Measurements from ENCODE around the gene BANP.
"Not testable (repeated sequence)": the region's sequence is repeated elsewhere in the genome, so short reads cannot be mapped to it uniquely, and the experiment has no call there.

The BANP gene

DNA sequence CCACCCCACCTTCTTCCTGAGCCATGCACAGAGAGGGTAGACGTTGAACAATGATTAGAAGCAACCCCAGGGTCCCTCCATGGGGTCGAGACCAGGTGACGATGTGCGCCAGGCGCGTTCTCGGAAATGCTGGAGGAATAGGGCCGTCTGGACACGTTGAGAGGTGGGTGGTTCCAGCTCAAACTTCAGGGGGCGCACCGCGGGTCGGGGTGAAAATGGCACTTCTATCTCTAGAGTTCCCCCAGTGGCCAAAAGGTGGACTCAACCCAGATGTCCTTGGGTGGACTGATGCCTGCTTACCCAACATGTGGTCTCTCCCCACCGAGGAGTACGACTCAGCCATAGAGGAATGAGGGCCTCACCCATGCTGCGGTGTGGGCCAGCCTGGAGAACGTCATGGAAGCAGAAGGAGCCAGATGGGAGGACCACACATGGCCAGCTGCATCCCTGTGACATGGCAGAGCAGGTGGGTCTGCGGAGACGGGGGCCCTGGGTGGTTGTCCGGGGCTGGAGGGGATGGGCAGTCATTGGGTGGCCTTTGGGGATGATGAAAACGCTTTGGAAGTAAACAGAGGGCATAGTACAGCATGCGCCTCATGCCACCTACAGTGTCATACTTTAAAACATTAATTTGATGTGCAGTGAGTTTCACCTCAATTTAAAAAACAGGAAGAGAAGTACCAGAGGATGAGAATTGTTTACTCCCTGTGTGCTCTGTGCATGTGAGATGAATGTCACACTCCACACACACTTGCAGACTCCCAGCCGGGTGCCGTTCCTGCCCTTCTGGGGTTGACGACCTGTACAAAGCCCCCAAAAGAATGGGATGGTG is 147.7 kb downstream of the BANP start:
- H3K4me1 ChIP-seq (ENCODE audit: control insufficient read depth, low read depth, low read length); H4K5ac ChIP-seq (ENCODE audit: low read length); H3K79me1 ChIP-seq (ENCODE audit: low read length); H3K4ac ChIP-seq (ENCODE audit: low read depth, low read length); H3K79me2 ChIP-seq (ENCODE audit: control insufficient read depth, insufficient read depth, low read length); H3K27me3 ChIP-seq (ENCODE audit: insufficient read depth, low read length, poor library complexity); H3K27ac ChIP-seq (ENCODE audit: low read depth, low read length); H2AK5ac ChIP-seq (ENCODE audit: low read length); H2BK15ac ChIP-seq (replicated peaks; ENCODE audit: low read depth); H2BK5ac ChIP-seq (ENCODE audit: low read length); H3K18ac ChIP-seq (ENCODE audit: low read length); H3K56ac ChIP-seq (ENCODE audit: low read length); H4K8ac ChIP-seq (ENCODE audit: low read depth, low read length); H3K9ac ChIP-seq (ENCODE audit: low read length); H3K36me3 ChIP-seq (ENCODE audit: control insufficient read depth, insufficient read depth, low read length); H3K4me2 ChIP-seq (ENCODE audit: low read length); H3K4me3 ChIP-seq (ENCODE audit: low read length); H2BK120ac ChIP-seq (ENCODE audit: low read depth, low read length); H3K23ac ChIP-seq (ENCODE audit: low read length): not testable (repeated sequence)
- WGBS (ENCODE audit: extremely low coverage, insufficient coverage, low lambda C conversion rate), result no CpG with 5 or more reads among the region's 25 CpGs
- peak; percentile 9 for DNase-seq

DNA sequence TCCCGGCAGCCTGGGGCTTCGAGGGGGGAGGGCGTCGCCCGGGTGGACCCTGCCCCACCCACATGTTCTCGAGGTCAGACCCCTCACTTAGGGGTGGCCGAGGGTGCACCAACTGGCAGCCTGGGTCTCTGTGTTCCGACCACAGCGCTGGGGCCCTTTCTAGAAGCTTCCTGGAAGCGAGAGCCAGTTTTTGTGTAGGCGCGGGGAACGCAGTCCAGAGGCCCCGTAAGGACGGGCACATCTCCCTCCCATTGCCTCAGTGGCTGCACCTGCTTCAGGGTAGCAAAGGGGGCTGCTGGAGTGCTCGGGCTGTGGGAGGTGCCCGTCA is 148.3 kb downstream of the BANP start:
- Histone ChIP-seq H2BK120ac (ENCODE audit: low read depth, low read length) (no peak overlapping the region), H3K23ac (ENCODE audit: low read length) (no peak overlapping the region), H3K4me2 (ENCODE audit: low read length) (no peak overlapping the region), H2AK5ac (ENCODE audit: low read length) (no peak overlapping the region), H2BK5ac (ENCODE audit: low read length) (no peak overlapping the region), H3K27me3 (ENCODE audit: insufficient read depth, low read length, poor library complexity) (no peaks in the 10 kb centered on the region), H3K4me3 (ENCODE audit: low read length) (no peak overlapping the region), H3K79me1 (ENCODE audit: low read length) (no peaks in the 10 kb centered on the region), H3K4ac (ENCODE audit: low read depth, low read length) (no peak overlapping the region), H3K18ac (ENCODE audit: low read length) (no peak overlapping the region), H3K27ac (ENCODE audit: low read depth, low read length) (no peak overlapping the region), H3K79me2 (ENCODE audit: control insufficient read depth, insufficient read depth, low read length) (no peaks in the 10 kb centered on the region), H3K56ac (ENCODE audit: low read length) (no peak overlapping the region), H3K4me1 (ENCODE audit: control insufficient read depth, low read depth, low read length) (no peaks in the 10 kb centered on the region), H4K5ac (ENCODE audit: low read length) (no peak overlapping the region), H4K8ac (ENCODE audit: low read depth, low read length) (no peak overlapping the region), H3K36me3 (ENCODE audit: control insufficient read depth, insufficient read depth, low read length) (no peaks in the 10 kb centered on the region), H2BK15ac (replicated peaks; ENCODE audit: low read depth) (no peak overlapping the region), H3K9ac (ENCODE audit: low read length) (no peak overlapping the region)
- WGBS (ENCODE audit: extremely low coverage, insufficient coverage, low lambda C conversion rate), result no CpG with 5 or more reads among the region's 17 CpGs
- DNase-seq, result no peak

DNA sequence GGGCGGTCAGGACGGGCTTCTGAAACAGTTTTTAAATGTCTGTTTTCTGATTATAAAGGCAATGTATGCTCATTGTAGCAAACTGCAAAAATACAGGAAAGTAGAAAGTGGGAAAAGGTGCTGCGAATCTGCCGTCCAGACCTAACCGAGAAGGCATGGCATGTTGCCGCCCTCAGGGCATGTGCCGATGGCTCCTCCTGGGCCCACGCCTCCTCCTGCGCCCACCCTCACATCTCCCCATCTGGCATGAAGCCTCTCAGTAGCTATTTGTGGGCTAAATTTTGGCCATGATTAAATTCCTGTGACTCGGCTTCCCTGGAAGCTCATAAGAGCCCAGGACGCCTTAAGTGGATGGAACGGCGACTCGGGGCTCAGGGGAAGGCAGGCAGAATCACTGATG is 148.7 kb downstream of the BANP start:
- not testable (repeated sequence) for H4K8ac ChIP-seq (ENCODE audit: low read depth, low read length); H2BK15ac ChIP-seq (replicated peaks; ENCODE audit: low read depth); H3K4me3 ChIP-seq (ENCODE audit: low read length); H3K9ac ChIP-seq (ENCODE audit: low read length); H2BK5ac ChIP-seq (ENCODE audit: low read length); H3K79me2 ChIP-seq (ENCODE audit: control insufficient read depth, insufficient read depth, low read length); H2BK120ac ChIP-seq (ENCODE audit: low read depth, low read length); H3K56ac ChIP-seq (ENCODE audit: low read length); H3K23ac ChIP-seq (ENCODE audit: low read length); H3K4ac ChIP-seq (ENCODE audit: low read depth, low read length); H3K36me3 ChIP-seq (ENCODE audit: control insufficient read depth, insufficient read depth, low read length); H3K27ac ChIP-seq (ENCODE audit: low read depth, low read length); H3K4me1 ChIP-seq (ENCODE audit: control insufficient read depth, low read depth, low read length); DNase-seq; H4K5ac ChIP-seq (ENCODE audit: low read length); H3K18ac ChIP-seq (ENCODE audit: low read length); H3K27me3 ChIP-seq (ENCODE audit: insufficient read depth, low read length, poor library complexity); H3K4me2 ChIP-seq (ENCODE audit: low read length); H2AK5ac ChIP-seq (ENCODE audit: low read length); H3K79me1 ChIP-seq (ENCODE audit: low read length)
- WGBS (ENCODE audit: extremely low coverage, insufficient coverage, low lambda C conversion rate), result no CpG with 5 or more reads among the region's 14 CpGs

DNA sequence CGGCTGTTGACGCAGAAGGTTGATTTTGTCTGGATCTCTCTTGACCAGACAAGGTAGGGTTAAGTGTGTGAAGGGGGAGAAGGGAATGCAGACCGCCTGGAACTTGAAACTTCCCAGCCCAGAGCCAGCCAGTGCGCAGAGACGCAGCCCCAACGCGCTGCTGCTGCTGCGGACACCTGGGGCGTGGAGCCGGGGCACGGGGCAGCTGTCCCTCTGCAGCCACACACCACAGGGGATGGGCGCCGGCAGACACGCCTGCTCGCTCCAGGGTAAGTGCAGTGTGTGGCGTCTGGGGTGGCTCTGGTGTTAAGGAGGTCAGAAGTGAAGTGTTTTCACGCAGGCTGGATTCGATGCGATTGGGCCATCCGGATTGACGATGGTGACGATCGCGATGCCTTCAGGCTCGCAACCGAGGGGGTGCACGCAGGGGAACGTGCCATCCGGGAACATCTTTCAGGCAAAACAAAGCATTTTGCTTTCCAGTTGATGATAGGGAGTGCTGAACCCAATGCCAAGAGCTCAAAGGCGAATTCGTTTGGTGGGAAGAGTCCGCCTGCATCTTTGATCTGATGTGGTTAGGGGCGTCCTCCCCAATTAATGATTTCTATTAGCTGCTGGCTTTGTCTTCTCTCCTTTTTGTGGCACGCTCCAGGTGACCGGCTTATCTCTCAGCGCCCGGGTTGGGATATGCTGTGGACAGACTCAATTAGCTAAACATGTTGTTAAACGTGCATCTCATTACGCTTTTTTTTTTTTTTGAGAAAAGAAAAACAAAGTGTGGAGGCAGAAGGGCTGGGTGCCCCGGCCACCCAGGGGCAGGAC is 149.8 kb downstream of the BANP start:
- not testable (repeated sequence) for H3K4me1 ChIP-seq (ENCODE audit: control insufficient read depth, low read depth, low read length); H3K4me3 ChIP-seq (ENCODE audit: low read length); H3K79me1 ChIP-seq (ENCODE audit: low read length); H3K56ac ChIP-seq (ENCODE audit: low read length); H2BK15ac ChIP-seq (replicated peaks; ENCODE audit: low read depth); H2BK5ac ChIP-seq (ENCODE audit: low read length); H3K27ac ChIP-seq (ENCODE audit: low read depth, low read length); H4K8ac ChIP-seq (ENCODE audit: low read depth, low read length); H3K9ac ChIP-seq (ENCODE audit: low read length); H2AK5ac ChIP-seq (ENCODE audit: low read length); H4K5ac ChIP-seq (ENCODE audit: low read length); H3K4ac ChIP-seq (ENCODE audit: low read depth, low read length); H3K18ac ChIP-seq (ENCODE audit: low read length); H3K36me3 ChIP-seq (ENCODE audit: control insufficient read depth, insufficient read depth, low read length); H3K4me2 ChIP-seq (ENCODE audit: low read length); H3K27me3 ChIP-seq (ENCODE audit: insufficient read depth, low read length, poor library complexity); H3K79me2 ChIP-seq (ENCODE audit: control insufficient read depth, insufficient read depth, low read length); H3K23ac ChIP-seq (ENCODE audit: low read length); H2BK120ac ChIP-seq (ENCODE audit: low read depth, low read length)
- WGBS (ENCODE audit: extremely low coverage, insufficient coverage, low lambda C conversion rate), result no CpG with 5 or more reads among the region's 40 CpGs
- peak; percentile 5 for DNase-seq

DNA sequence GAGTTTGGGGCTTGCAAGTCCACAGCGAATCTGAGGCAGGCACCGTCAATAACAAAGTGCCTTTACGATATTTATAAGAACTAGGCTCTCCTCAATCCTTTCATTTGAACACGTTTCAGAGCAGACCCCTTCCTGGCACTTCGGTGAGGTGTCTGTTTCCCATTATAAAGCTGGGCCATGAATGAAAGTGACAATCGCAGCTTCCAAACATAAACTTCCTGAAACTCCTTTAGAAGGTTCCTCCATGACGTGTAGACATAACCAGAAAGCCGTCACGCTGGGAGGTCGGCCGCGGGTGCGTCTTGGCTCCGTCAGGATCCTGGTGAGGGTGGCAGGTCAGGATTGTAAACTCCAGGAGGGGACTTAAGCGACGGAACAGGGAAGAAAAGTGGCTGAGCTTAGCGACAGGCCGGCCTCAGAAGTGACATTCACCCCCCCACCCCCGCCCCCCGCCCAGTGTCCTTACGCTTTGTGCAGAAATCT is 150.4 kb downstream of the BANP start:
- no CpG with 5 or more reads among the region's 21 CpGs for WGBS (ENCODE audit: extremely low coverage, insufficient coverage, low lambda C conversion rate)
- not testable (repeated sequence) for H3K79me2 ChIP-seq (ENCODE audit: control insufficient read depth, insufficient read depth, low read length); H4K5ac ChIP-seq (ENCODE audit: low read length); H3K27me3 ChIP-seq (ENCODE audit: insufficient read depth, low read length, poor library complexity); H3K56ac ChIP-seq (ENCODE audit: low read length); H2BK120ac ChIP-seq (ENCODE audit: low read depth, low read length); H3K9ac ChIP-seq (ENCODE audit: low read length); H3K18ac ChIP-seq (ENCODE audit: low read length); H3K4me2 ChIP-seq (ENCODE audit: low read length); H4K8ac ChIP-seq (ENCODE audit: low read depth, low read length); H3K4ac ChIP-seq (ENCODE audit: low read depth, low read length); DNase-seq; H2BK15ac ChIP-seq (replicated peaks; ENCODE audit: low read depth); H3K4me3 ChIP-seq (ENCODE audit: low read length); H2BK5ac ChIP-seq (ENCODE audit: low read length); H3K27ac ChIP-seq (ENCODE audit: low read depth, low read length); H3K36me3 ChIP-seq (ENCODE audit: control insufficient read depth, insufficient read depth, low read length); H3K79me1 ChIP-seq (ENCODE audit: low read length); H3K23ac ChIP-seq (ENCODE audit: low read length); H3K4me1 ChIP-seq (ENCODE audit: control insufficient read depth, low read depth, low read length); H2AK5ac ChIP-seq (ENCODE audit: low read length)

All from mesendoderm (in vitro differentiated cells).